K562 (cell line): ENCODE results near the gene ZC3H10. TPM values are rescaled to one million over a fixed set of nuclear protein-coding genes. Genes with fewer than 3 reads are reported as not detected.

ENCODE experiments used
- BMI1 ChIP-seq: fragments of 150-350 bp; IDR thresholded peaks from 2 replicates; pipeline ENCODE4 v1.6.1; 2014; ENCODE audit warnings: low read length
- CEBPB ChIP-seq: fragments of 450-650 bp; IDR thresholded peaks from 2 replicates; pipeline ENCODE4 v1.6.1; 2016; ENCODE audit warnings: missing genetic modification characterization, missing compliant biosample characterization
- MBD2 ChIP-seq: sonication (generic); IDR thresholded peaks from 2 replicates; pipeline ENCODE4 v1.6.1; 2016; ENCODE audit warnings: low read depth, borderline replicate concordance
- MTA2 ChIP-seq: fragments of 450-650 bp; IDR thresholded peaks from 2 replicates; pipeline ENCODE4 v1.6.1; 2016; ENCODE audit warnings: low read depth
- OTX1 ChIP-seq: fragments of 450-650 bp; formaldehyde crosslinking; IDR thresholded peaks from 2 replicates; pipeline ENCODE4 v1.4.0; 2022; ENCODE audit warnings: mild to moderate bottlenecking
- PHF8 ChIP-seq: fragments of 200-600 bp; sonication (generic); IDR thresholded peaks from 2 replicates; pipeline ENCODE4 v1.6.1; 2012; ENCODE audit warnings: mixed run types, mild to moderate bottlenecking, inconsistent platforms, low read length, moderate library complexity, borderline replicate concordance
- PYGO2 ChIP-seq: fragments of 450-650 bp; IDR thresholded peaks from 2 replicates; pipeline ENCODE4 v1.6.1; 2016; ENCODE audit warnings: mild to moderate bottlenecking, missing genetic modification characterization, moderate library complexity, missing compliant biosample characterization
- RNF2 ChIP-seq: sonication (generic); IDR thresholded peaks from 2 replicates; pipeline ENCODE4 v1.6.1; 2016
- TARDBP ChIP-seq: fragments of 450-650 bp; IDR thresholded peaks from 2 replicates; pipeline ENCODE4 v1.6.1; 2016
- THRAP3 ChIP-seq: fragments of 450-650 bp; IDR thresholded peaks from 2 replicates; pipeline ENCODE4 v1.6.1; 2016; ENCODE audit warnings: mild to moderate bottlenecking, inconsistent platforms, borderline replicate concordance
- ZBED1 ChIP-seq: IDR thresholded peaks from 2 replicates; pipeline ENCODE4 v1.6.1; 2014
- ZNF445 ChIP-seq: fragments of 250-450 bp; sonication (Bioruptor Pico); IDR thresholded peaks from 2 replicates; pipeline ENCODE4 v1.4.0; 2020; ENCODE audit warnings: low read depth, mild to moderate bottlenecking, moderate library complexity
- ZNF76 ChIP-seq: fragments of 250-450 bp; sonication (Bioruptor Pico); IDR thresholded peaks from 2 replicates; pipeline ENCODE4 v1.4.0; 2020; ENCODE audit warnings: mild to moderate bottlenecking, moderate library complexity, borderline replicate concordance
- polyA plus RNA-seq, 8 experiments: library from polyadenylated mRNA; depleted of rRNA in 4 of 8; stranded (reverse) in 5 of 8; unstranded in 3 of 8; fragments of >200 nt; fragmentation: Nextera tagmentation in 2 of 8; fragmentation: Illumina TruSeq in 1 of 8; extraction: Ambion mirVana in 2 of 8; extraction: Trizol in 1 of 8; gene quantifications; 2 replicates each; pipeline versions ENCODE4 v1.2.1 to v1.2.3, GENCODE V29; 2011 to 2014; ENCODE audit warnings: inconsistent platforms in 1 of 8, missing spikeins in 1 of 8
- total RNA-seq, 7 experiments: library from RNA; depleted of rRNA in 6 of 7; stranded (reverse); fragments of >200 nt in 6 of 7; fragmentation: Illumina TruSeq in 2 of 7; extraction: Trizol in 2 of 7; gene quantifications; 2 replicates each; pipeline versions ENCODE4 v1.2.1 to v1.2.3, GENCODE V29; 2011 to 2021; ENCODE audit warnings: low replicate concordance in 1 of 7
- TF ChIP-seq, protein P1 (sequence below): sonication (generic); formaldehyde crosslinking; IDR thresholded peaks from 2 replicates; pipeline ENCODE4 v1.8.1; 2023; ENCODE audit warnings: mild to moderate bottlenecking, missing genetic modification reagents
- TF ChIP-seq, protein P2 (sequence below): sonication (generic); formaldehyde crosslinking; IDR thresholded peaks from 2 replicates; pipeline ENCODE4 v1.8.0; 2022; ENCODE audit warnings: mild to moderate bottlenecking, missing genetic modification reagents
- TF ChIP-seq, protein P3 (sequence below): sonication (generic); IDR thresholded peaks from 2 replicates; pipeline ENCODE4 v1.6.1; 2016
- TF ChIP-seq, protein P4 (sequence below): fragments of 450-650 bp; IDR thresholded peaks from 2 replicates; pipeline ENCODE4 v1.6.1; 2016; ENCODE audit warnings: missing biosample characterization, missing genetic modification characterization
- TF ChIP-seq, protein P5 (sequence below): fragments of 250-450 bp; sonication (Bioruptor Pico); IDR thresholded peaks from 2 replicates; pipeline ENCODE4 v1.4.0; 2020
- TF ChIP-seq, protein P6 (sequence below): fragments of 450-650 bp; IDR thresholded peaks from 2 replicates; pipeline ENCODE4 v1.6.1; 2017; ENCODE audit warnings: mild to moderate bottlenecking, moderate library complexity
- TF ChIP-seq, protein P7 (sequence below): fragments of 450-650 bp; formaldehyde crosslinking; IDR thresholded peaks from 2 replicates; pipeline ENCODE4 v1.4.0; 2020; ENCODE audit warnings: mild to moderate bottlenecking, moderate library complexity

ZC3H10 gene
- total and polyA plus RNA-seq, 9 of the 15 experiments (the other 6 are each of a cell fraction or from before 2014, with no cell fraction given): 0.31 to 4.1 (median 1.6) TPM

DNA sequence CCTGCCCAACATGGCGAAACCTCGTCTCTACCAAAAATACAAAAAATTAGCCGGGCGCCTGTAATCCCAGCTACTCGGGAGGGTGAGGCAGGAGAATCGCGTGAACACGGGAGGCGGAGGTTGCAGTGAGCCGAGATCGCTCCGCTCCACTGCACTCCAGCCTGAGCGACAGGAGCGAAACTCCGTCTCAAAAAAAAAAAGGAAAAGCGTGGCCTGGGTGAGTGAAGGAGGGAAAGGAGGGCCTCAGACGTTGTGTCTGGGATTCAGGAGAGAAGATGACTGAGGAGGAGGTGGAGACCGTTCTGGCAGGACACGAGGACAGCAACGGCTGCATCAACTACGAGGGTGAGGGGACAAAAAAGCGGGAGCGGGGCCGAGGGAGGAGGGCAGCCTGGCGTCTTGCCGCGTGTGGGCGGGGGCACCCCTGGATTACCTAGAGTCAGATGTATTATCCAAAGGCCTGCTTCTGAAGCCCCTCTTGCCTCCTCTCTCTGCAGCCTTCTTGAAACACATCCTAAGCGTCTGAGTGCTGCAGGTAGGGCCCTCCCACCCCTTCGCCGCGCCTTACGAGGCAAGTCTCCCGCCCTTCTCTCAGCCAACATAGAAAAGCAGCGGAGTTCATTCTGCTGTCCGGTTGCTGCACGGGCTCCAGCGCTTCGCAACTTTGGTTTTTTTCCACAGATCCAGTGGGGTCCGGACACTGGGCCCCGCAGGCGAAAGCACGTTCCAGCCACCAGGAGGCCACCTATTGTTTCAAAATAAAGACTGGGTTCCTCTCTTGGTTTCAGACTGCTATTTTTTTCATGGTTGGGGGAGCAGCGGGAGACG lies 39.3 kb downstream of the ZC3H10 start (continued):
- TF ChIP-seq, protein P1, sequence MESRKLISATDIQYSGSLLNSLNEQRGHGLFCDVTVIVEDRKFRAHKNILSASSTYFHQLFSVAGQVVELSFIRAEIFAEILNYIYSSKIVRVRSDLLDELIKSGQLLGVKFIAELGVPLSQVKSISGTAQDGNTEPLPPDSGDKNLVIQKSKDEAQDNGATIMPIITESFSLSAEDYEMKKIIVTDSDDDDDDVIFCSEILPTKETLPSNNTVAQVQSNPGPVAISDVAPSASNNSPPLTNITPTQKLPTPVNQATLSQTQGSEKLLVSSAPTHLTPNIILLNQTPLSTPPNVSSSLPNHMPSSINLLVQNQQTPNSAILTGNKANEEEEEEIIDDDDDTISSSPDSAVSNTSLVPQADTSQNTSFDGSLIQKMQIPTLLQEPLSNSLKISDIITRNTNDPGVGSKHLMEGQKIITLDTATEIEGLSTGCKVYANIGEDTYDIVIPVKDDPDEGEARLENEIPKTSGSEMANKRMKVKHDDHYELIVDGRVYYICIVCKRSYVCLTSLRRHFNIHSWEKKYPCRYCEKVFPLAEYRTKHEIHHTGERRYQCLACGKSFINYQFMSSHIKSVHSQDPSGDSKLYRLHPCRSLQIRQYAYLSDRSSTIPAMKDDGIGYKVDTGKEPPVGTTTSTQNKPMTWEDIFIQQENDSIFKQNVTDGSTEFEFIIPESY (CRISPR knock-in tag): no peak
- TF ChIP-seq, protein P2, sequence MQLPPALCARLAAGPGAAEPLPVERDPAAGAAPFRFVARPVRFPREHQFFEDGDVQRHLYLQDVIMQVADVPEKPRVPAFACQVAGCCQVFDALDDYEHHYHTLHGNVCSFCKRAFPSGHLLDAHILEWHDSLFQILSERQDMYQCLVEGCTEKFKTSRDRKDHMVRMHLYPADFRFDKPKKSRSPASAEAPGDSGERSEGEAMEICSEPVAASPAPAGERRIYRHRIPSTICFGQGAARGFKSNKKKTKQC: no peak; the same call in 1 of the 2 replicates
- TF ChIP-seq BMI1: no peak
- no peak for TF ChIP-seq THRAP3
- TF ChIP-seq ZBED1: no peak
- TF ChIP-seq, protein P3, sequence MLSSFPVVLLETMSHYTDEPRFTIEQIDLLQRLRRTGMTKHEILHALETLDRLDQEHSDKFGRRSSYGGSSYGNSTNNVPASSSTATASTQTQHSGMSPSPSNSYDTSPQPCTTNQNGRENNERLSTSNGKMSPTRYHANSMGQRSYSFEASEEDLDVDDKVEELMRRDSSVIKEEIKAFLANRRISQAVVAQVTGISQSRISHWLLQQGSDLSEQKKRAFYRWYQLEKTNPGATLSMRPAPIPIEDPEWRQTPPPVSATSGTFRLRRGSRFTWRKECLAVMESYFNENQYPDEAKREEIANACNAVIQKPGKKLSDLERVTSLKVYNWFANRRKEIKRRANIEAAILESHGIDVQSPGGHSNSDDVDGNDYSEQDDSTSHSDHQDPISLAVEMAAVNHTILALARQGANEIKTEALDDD: no peak; the same call in 1 of the 2 replicates
- TF ChIP-seq, protein P4, sequence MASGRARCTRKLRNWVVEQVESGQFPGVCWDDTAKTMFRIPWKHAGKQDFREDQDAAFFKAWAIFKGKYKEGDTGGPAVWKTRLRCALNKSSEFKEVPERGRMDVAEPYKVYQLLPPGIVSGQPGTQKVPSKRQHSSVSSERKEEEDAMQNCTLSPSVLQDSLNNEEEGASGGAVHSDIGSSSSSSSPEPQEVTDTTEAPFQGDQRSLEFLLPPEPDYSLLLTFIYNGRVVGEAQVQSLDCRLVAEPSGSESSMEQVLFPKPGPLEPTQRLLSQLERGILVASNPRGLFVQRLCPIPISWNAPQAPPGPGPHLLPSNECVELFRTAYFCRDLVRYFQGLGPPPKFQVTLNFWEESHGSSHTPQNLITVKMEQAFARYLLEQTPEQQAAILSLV (tag): no peak
- no peak for TF ChIP-seq MBD2
- TF ChIP-seq, protein P5, sequence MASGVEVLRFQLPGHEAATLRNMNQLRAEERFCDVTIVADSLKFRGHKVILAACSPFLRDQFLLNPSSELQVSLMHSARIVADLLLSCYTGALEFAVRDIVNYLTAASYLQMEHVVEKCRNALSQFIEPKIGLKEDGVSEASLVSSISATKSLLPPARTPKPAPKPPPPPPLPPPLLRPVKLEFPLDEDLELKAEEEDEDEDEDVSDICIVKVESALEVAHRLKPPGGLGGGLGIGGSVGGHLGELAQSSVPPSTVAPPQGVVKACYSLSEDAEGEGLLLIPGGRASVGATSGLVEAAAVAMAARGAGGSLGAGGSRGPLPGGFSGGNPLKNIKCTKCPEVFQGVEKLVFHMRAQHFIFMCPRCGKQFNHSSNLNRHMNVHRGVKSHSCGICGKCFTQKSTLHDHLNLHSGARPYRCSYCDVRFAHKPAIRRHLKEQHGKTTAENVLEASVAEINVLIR: no peak
- TF ChIP-seq MTA2: no peak
- peak; percentile 20; the same call in 1 of the 2 replicates for TF ChIP-seq PHF8
- TF ChIP-seq ZNF445 (CRISPR knock-in tag): no peak
- TF ChIP-seq, protein P6, sequence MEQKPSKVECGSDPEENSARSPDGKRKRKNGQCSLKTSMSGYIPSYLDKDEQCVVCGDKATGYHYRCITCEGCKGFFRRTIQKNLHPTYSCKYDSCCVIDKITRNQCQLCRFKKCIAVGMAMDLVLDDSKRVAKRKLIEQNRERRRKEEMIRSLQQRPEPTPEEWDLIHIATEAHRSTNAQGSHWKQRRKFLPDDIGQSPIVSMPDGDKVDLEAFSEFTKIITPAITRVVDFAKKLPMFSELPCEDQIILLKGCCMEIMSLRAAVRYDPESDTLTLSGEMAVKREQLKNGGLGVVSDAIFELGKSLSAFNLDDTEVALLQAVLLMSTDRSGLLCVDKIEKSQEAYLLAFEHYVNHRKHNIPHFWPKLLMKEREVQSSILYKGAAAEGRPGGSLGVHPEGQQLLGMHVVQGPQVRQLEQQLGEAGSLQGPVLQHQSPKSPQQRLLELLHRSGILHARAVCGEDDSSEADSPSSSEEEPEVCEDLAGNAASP: no peak
- no peak for TF ChIP-seq OTX1 (CRISPR knock-in tag)
- no peak for TF ChIP-seq PYGO2
- TF ChIP-seq RNF2: peak; percentile 24; the same call in 1 of the 2 replicates
- TF ChIP-seq TARDBP: no peak
- TF ChIP-seq CEBPB: no peak
- TF ChIP-seq ZNF76 (CRISPR knock-in tag): no peak
- TF ChIP-seq, protein P7, sequence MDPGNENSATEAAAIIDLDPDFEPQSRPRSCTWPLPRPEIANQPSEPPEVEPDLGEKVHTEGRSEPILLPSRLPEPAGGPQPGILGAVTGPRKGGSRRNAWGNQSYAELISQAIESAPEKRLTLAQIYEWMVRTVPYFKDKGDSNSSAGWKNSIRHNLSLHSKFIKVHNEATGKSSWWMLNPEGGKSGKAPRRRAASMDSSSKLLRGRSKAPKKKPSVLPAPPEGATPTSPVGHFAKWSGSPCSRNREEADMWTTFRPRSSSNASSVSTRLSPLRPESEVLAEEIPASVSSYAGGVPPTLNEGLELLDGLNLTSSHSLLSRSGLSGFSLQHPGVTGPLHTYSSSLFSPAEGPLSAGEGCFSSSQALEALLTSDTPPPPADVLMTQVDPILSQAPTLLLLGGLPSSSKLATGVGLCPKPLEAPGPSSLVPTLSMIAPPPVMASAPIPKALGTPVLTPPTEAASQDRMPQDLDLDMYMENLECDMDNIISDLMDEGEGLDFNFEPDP (CRISPR knock-in tag): no peak
